DOHH2 (cell line): ENCODE measurements around the gene AMBRA1.

Experiments used
- EZH2phosphoT487 ChIP-seq: fragments of 200-600 bp; sonication (generic); IDR thresholded peaks from 2 replicates; pipeline ENCODE4 v1.6.1; 2017; ENCODE audit warnings: borderline replicate concordance, mild to moderate bottlenecking, antibody characterized with exemption, low read length, moderate library complexity, mixed read lengths
- TF ChIP-seq, protein P1 (sequence below): fragments of 200-600 bp; sonication (generic); IDR thresholded peaks from one replicate; pipeline ENCODE4 v1.5.1; 2014; ENCODE audit warnings: antibody characterized with exemption, mild to moderate bottlenecking, low read depth, low read length; ENCODE audit not compliant: poor library complexity, severe bottlenecking

DNA sequence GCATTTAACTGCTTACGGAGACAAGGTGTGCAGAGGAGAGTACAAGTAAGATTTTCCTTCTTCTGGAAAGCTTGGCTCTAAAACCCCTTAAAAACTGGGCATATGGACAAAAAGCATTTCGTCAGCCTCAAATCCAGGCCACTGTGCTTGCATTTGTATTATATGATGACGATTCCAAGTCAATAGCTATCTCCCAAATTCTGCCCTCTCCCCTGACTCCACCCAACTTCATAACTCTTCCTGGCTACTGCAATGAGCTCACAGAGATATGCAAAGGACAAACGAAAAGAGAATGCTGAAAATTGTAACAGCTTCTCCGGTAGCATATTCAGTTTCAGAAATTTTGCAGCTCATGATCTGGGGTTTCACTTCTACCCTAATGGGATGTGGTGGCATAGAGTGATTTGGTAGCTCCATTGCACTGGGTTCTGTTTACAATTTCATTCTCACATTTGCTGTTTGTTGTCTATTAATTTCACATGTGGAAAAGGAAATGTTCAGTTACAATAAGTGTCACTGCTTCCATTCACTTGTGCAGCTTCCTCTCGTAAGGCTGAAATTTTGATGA, 156.6 kb downstream of the AMBRA1 start:
- TF ChIP-seq, protein P1, sequence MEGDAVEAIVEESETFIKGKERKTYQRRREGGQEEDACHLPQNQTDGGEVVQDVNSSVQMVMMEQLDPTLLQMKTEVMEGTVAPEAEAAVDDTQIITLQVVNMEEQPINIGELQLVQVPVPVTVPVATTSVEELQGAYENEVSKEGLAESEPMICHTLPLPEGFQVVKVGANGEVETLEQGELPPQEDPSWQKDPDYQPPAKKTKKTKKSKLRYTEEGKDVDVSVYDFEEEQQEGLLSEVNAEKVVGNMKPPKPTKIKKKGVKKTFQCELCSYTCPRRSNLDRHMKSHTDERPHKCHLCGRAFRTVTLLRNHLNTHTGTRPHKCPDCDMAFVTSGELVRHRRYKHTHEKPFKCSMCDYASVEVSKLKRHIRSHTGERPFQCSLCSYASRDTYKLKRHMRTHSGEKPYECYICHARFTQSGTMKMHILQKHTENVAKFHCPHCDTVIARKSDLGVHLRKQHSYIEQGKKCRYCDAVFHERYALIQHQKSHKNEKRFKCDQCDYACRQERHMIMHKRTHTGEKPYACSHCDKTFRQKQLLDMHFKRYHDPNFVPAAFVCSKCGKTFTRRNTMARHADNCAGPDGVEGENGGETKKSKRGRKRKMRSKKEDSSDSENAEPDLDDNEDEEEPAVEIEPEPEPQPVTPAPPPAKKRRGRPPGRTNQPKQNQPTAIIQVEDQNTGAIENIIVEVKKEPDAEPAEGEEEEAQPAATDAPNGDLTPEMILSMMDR: no peak
- TF ChIP-seq EZH2phosphoT487: no peak
